Activated CD4-positive, alpha-beta T cell treated with anti-CD3 and anti-CD28 coated beads for 48 hours (primary cell): Measurements from ENCODE around the gene CD47.

ENCODE experiments used
- DNase-seq: peaks from one replicate; pipeline ENCODE4 v3.0.0-alpha.2; 2020

CD47 gene

GRCh38 chr3:108114423-108115065, 23.7 kb upstream of the CD47 start:
- no peak for DNase-seq

- DNase-seq = no peak
Measured at GRCh38 chr3:108113975-108114374, 23.1 kb upstream of the CD47 start.

- DNase-seq = no peak
Measured at GRCh38 chr3:108110934-108111333, 20.1 kb upstream of the CD47 start.

GRCh38 chr3:108108416-108108815, 17.6 kb upstream of the CD47 start:
- DNase-seq = no peak

- no peak for DNase-seq
Measured at GRCh38 chr3:108106449-108106848, 15.6 kb upstream of the CD47 start.

GRCh38 chr3:108106031-108106430, 15.2 kb upstream of the CD47 start:
- DNase-seq = no peak

GRCh38 chr3:108103886-108104797, 13.3 kb upstream of the CD47 start:
- no peak for DNase-seq

GRCh38 chr3:108103040-108103751, 12.4 kb upstream of the CD47 start:
- DNase-seq = no peak

GRCh38 chr3:108102420-108103039, 11.7 kb upstream of the CD47 start:
- no peak for DNase-seq

GRCh38 chr3:108100906-108101660, 10.3 kb upstream of the CD47 start:
- DNase-seq = peak; percentile 54

- peak; percentile 37 for DNase-seq
Measured at GRCh38 chr3:108099679-108100428, 9.0 kb upstream of the CD47 start.

- no peak for DNase-seq
Measured at GRCh38 chr3:108099244-108099643, 8.4 kb upstream of the CD47 start.

- DNase-seq = no peak
Measured at GRCh38 chr3:108098003-108098370, 7.2 kb upstream of the CD47 start.

GRCh38 chr3:108097322-108098002, 6.6 kb upstream of the CD47 start:
- DNase-seq = no peak

- DNase-seq = no peak
Measured at GRCh38 chr3:108096532-108097321, 5.9 kb upstream of the CD47 start.

- DNase-seq = no peak
Measured at GRCh38 chr3:108093616-108094015, 2.8 kb upstream of the CD47 start.

- DNase-seq = no peak
Measured at GRCh38 chr3:108093021-108093420, 2.2 kb upstream of the CD47 start.

GRCh38 chr3:108092501-108092900, 1.7 kb upstream of the CD47 start:
- DNase-seq = no peak

GRCh38 chr3:108091498-108092250, 843 bp upstream of the CD47 start:
- peak; percentile 59 for DNase-seq
